PC-3 (cell line): ENCODE measurements around the gene AK1. TPM values are rescaled to one million over a fixed set of nuclear protein-coding genes. Genes with fewer than 3 reads are reported as not detected.

Experiments used
- ATAC-seq: fragments of 200-7000 bp; cut with Tn5 transposase; 2 replicates; pipeline ENCODE4 v1.9.1; 2020; ENCODE audit warnings: mild to moderate bottlenecking, moderate library complexity
- BruUV-seq: library from RNA; stranded (reverse); fragments of 400-500 nt; replicated peaks from 2 replicates; lab custom pipeline; 2021; lab: Mats Ljungman, UMichigan
- CTCF ChIA-PET: fragments of 300-600 bp; sonication (Branson Sonifier 250); formaldehyde crosslinking; loops from one replicate; lab custom pipeline; 2022; ENCODE audit warnings: antibody characterized with exemption; lab: Charles Lee
- POLR2A ChIA-PET: fragments of 300-600 bp; sonication (Branson Sonifier 250); formaldehyde crosslinking; loops from one replicate; lab custom pipeline; 2022; ENCODE audit warnings: antibody characterized with exemption; ENCODE audit not compliant: unreplicated experiment; lab: Charles Lee
- DNase-seq: peaks from one replicate; pipeline ENCODE4 v3.0.0-alpha.2; 2015
- H2AFZ ChIP-seq: fragments of 300-600 bp; sonication (generic); 2 replicates; pipeline ENCODE4 v1.6.0; 2016; ENCODE audit warnings: antibody characterized with exemption, low read length
- H3F3A ChIP-seq: fragments of 300-600 bp; sonication (generic); one replicate; pipeline ENCODE4 v1.6.0; 2017; ENCODE audit warnings: antibody characterized with exemption, low read length, control low read depth, mild to moderate bottlenecking; ENCODE audit not compliant: unreplicated experiment
- H3K27ac ChIP-seq: fragments of 300-600 bp; sonication (generic); 2 replicates; pipeline ENCODE4 v1.5.1; 2016; ENCODE audit warnings: mild to moderate bottlenecking, low read length
- H3K27me3 ChIP-seq: fragments of 300-600 bp; sonication (generic); 2 replicates; pipeline ENCODE4 v1.6.1; 2016; ENCODE audit warnings: low read length, mixed read lengths
- H3K36me3 ChIP-seq: fragments of 300-600 bp; sonication (generic); 2 replicates; pipeline ENCODE4 v1.6.1; 2016; ENCODE audit warnings: low read depth, mixed run types, low read length, mixed read lengths
- H3K4me1 ChIP-seq: fragments of 300-600 bp; sonication (generic); 2 replicates; pipeline ENCODE4 v1.5.1; 2016; ENCODE audit warnings: low read length; ENCODE audit not compliant: insufficient read depth
- H3K4me2 ChIP-seq: fragments of 300-600 bp; sonication (generic); 2 replicates; pipeline ENCODE4 v1.6.0; 2016; ENCODE audit warnings: low read length
- H3K4me3 ChIP-seq: fragments of 300-600 bp; sonication (generic); 2 replicates; pipeline ENCODE4 v1.5.1; 2016; ENCODE audit warnings: mild to moderate bottlenecking, low read length, mixed read lengths
- H3K79me2 ChIP-seq: fragments of 300-600 bp; sonication (generic); 2 replicates; pipeline ENCODE4 v1.6.1; 2017; ENCODE audit warnings: low read length, mixed read lengths
- H3K9ac ChIP-seq: fragments of 300-600 bp; sonication (generic); 2 replicates; pipeline ENCODE4 v1.6.0; 2016; ENCODE audit warnings: mild to moderate bottlenecking, low read length
- H3K9me2 ChIP-seq: fragments of 300-600 bp; sonication (generic); replicated peaks from 2 replicates; pipeline ENCODE4 v1.6.1; 2016; ENCODE audit warnings: mixed run types, low read length, mixed read lengths
- H3K9me3 ChIP-seq: fragments of 300-600 bp; sonication (generic); 2 replicates; pipeline ENCODE4 v1.6.1; 2016; ENCODE audit warnings: low read length, mixed read lengths
- H4K20me1 ChIP-seq: fragments of 300-600 bp; sonication (generic); 2 replicates; pipeline ENCODE4 v1.6.1; 2016; ENCODE audit warnings: low read length, mixed read lengths
- EZH2 ChIP-seq: fragments of 300-600 bp; sonication (generic); IDR thresholded peaks from one replicate; pipeline ENCODE4 v1.6.1; 2017; ENCODE audit warnings: antibody characterized with exemption, mild to moderate bottlenecking, low read length; ENCODE audit not compliant: unreplicated experiment
- EZH2phosphoT487 ChIP-seq: fragments of 300-600 bp; sonication (generic); IDR thresholded peaks from 2 replicates; pipeline ENCODE4 v1.6.1; 2018; ENCODE audit warnings: mild to moderate bottlenecking, antibody characterized with exemption, low read length, borderline replicate concordance
- intact Hi-C: fragments of 100-400 bp; cut with micrococcal nuclease; formaldehyde crosslinking; loops from 2 replicates; pipeline ENCODE4 v1.9.0; 2023
- total RNA-seq: library from RNA; depleted of rRNA; stranded (reverse); fragments of >200 nt; gene quantifications from 2 replicates; pipeline ENCODE4 v1.2.3, GENCODE V29; 2014
- TF ChIP-seq, protein P1 (sequence below): fragments of 300-600 bp; sonication (generic); conservative IDR thresholded peaks from 2 replicates; pipeline ENCODE4 v1.5.1; 2017; ENCODE audit warnings: antibody characterized with exemption, low read depth, mild to moderate bottlenecking, low read length

The AK1 gene
- total RNA-seq, 1 experiment from 2014 or later: 79.1 TPM

- no peaks in the 10 kb centered on the region for H3K27me3 ChIP-seq
- no peaks in the 10 kb centered on the region for H3K9me3 ChIP-seq
- peaks cover 17% of the 10 kb centered on the region for H3K4me1 ChIP-seq
- DNase-seq: no peak
- no peak overlapping the region for H3K27ac ChIP-seq
- H3K4me2 ChIP-seq: peak overlapping the region; percentile 94
- H2AFZ ChIP-seq: peak overlapping the region; percentile 90
- peak; percentile 25 for ATAC-seq
- H3K9ac ChIP-seq: peak overlapping the region; percentile 71
- peak overlapping the region; percentile 77 for H3K4me3 ChIP-seq
- H3F3A ChIP-seq: no peaks in the 10 kb centered on the region
- intact Hi-C loops: loop anchor here (5.0 kb wide), 1 partner anchor 40 kb away; the partner anchor contains the start of gene ST6GALNAC4
- no peaks in the 10 kb centered on the region for H3K36me3 ChIP-seq
- TF ChIP-seq, protein P1, sequence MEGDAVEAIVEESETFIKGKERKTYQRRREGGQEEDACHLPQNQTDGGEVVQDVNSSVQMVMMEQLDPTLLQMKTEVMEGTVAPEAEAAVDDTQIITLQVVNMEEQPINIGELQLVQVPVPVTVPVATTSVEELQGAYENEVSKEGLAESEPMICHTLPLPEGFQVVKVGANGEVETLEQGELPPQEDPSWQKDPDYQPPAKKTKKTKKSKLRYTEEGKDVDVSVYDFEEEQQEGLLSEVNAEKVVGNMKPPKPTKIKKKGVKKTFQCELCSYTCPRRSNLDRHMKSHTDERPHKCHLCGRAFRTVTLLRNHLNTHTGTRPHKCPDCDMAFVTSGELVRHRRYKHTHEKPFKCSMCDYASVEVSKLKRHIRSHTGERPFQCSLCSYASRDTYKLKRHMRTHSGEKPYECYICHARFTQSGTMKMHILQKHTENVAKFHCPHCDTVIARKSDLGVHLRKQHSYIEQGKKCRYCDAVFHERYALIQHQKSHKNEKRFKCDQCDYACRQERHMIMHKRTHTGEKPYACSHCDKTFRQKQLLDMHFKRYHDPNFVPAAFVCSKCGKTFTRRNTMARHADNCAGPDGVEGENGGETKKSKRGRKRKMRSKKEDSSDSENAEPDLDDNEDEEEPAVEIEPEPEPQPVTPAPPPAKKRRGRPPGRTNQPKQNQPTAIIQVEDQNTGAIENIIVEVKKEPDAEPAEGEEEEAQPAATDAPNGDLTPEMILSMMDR: no peak
- TF ChIP-seq EZH2phosphoT487: no peak
- TF ChIP-seq EZH2: no peak
- peaks cover 16% of the 10 kb centered on the region for H3K79me2 ChIP-seq
- H4K20me1 ChIP-seq: no peaks in the 10 kb centered on the region
- ChIA-PET POLR2A (interaction anchor here (0.7 kb wide), 1 partner anchor 76 kb away, joined by 3 read pairs; no protein-coding TSS in a partner anchor), CTCF (interaction anchor here (0.5 kb wide), 1 partner anchor 76 kb away, joined by 5 read pairs; no protein-coding TSS in a partner anchor)
- BruUV-seq: TSS peak; percentile 80
- H3K9me2 ChIP-seq: no peaks in the 10 kb centered on the region
Measured at GRCh38 chr9:127876764-127877562, 512 bp downstream of the AK1 start.

DNA sequence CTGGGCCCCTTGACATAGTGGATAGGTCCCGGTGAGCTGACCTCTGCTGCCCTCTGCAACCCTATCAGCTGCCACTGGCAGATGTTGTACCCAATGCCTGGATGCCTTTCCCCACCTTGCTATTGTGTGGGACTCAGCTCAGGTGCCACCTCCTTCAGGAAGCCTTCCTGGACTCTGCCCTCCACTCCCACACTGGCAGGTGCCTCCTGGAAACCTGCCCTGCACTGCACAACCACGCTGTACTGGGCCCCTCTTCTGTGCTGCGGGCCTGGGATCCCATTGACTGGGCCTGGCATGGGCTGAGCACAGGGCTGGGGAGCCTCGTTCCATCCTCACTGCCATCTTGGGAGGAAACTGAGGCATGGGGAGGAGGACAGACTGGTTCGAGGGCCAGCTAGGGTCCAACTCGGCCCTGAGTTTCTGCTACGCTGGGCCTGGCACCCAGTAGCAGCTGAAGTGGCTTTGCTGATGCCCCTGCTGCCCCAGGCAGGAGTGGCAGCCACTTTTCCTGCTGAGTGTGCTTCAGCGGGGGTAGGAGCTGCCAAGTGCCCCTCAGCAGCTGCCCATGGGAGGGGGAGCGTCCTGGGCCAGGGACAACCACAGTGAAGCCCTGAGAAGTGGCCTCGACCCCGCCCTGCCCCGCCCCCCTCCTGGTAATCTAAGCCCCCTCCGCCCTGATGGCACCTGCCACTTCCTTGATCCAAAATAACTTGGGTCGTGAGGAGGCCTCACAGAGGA, 1.3 kb downstream of the AK1 start:
- DNase-seq (no peak), ATAC-seq (no peak)
- Histone ChIP-seq H2AFZ (no peak overlapping the region), H3K27me3 (no peaks in the 10 kb centered on the region), H3K36me3 (no peaks in the 10 kb centered on the region), H3K9ac (no peak overlapping the region), H3K4me1 (peaks cover 17% of the 10 kb centered on the region), H3K4me2 (peak overlapping the region; percentile 94; the same call in 1 of the 2 replicates), H3K27ac (no peak overlapping the region), H3K4me3 (peak overlapping the region; percentile 77; the same call in 1 of the 2 replicates), H3K9me3 (no peaks in the 10 kb centered on the region), H4K20me1 (no peaks in the 10 kb centered on the region), H3F3A (no peaks in the 10 kb centered on the region), H3K79me2 (peaks cover 16% of the 10 kb centered on the region), H3K9me2 (no peaks in the 10 kb centered on the region)
- ChIA-PET POLR2A (no interaction called here), CTCF (no interaction called here)
- TF ChIP-seq, protein P1: no peak
- TF ChIP-seq EZH2 (no peak), EZH2phosphoT487 (no peak)
- no TSS peak for BruUV-seq
- intact Hi-C loops: loop anchor here (5.0 kb wide), 1 partner anchor 41 kb away; the partner anchor contains the start of gene ST6GALNAC4
